ENCODE results near the gene PROZ.

PROZ gene

DNA sequence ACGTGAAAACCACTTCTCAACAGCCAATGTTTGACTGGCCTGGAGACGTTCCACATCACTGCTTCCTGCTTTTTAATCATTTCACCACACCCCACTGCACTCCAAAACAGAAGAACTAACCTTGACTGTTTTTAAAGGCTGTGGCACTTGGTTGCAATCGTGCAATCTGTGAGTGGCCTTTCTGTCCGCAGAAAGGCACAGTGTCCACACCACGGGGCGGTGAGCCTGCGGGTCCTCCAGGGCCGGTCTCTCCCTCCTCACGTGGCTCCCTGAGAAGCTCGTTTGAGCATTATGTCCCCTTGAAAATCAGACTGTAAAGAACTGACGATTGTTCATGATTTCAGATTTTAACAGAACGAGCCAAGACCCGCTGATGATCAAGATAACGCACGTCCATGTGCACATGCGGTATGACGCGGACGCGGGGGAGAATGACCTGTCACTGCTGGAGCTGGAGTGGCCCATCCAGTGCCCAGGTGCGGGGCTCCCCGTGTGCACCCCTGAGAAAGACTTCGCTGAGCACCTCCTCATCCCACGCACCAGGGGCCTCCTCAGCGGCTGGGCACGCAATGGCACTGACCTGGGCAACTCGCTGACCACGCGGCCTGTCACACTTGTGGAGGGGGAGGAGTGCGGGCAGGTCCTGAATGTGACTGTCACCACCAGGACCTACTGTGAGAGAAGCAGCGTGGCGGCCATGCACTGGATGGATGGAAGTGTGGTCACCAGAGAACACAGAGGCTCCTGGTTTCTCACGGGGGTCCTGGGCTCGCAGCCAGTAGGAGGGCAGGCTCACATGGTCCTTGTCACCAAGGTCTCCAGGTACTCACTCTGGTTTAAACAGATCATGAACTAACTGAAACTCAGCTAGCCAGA, 13.0 kb downstream of the PROZ start:
- H3K4me3 ChIP-seq (ENCODE audit: control insufficient read depth, low read depth, low read length): no peak overlapping the region
- no peak for TF ChIP-seq CTCF (conservative IDR thresholded peaks at IDR 0.05; ENCODE audit: control insufficient read depth, insufficient read depth, low read depth, low read length)
- DNase-seq (ENCODE audit: low read depth): no peak

GRCh38 chr13:113172419-113172926, 14.0 kb downstream of the PROZ start:
- H3K4me3 ChIP-seq (ENCODE audit: control insufficient read depth, low read depth, low read length): no peak overlapping the region
- no peak for DNase-seq (ENCODE audit: low read depth)
- TF ChIP-seq CTCF (conservative IDR thresholded peaks at IDR 0.05; ENCODE audit: control insufficient read depth, insufficient read depth, low read depth, low read length): no peak

DNA sequence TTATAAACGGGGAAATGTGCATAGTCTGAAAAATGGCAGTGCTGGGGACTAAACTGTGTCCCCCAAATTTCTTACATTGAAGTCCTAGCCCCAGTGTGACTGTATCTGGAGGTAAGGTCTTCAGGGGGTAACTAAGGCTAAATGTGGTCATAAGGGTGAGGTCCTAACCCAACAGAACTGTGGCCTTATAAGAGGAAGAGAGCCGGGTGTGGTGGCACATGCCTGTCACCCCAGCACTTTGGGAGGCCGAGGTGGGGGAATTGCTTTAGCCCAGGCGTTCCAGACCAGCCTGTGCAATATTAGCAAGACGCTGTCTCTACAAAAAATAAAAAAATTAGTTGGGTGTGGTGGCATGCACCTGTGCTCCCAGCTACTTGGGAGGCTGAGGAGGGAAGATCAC, 17.8 kb downstream of the PROZ start:
- no peak overlapping the region for H3K4me3 ChIP-seq (ENCODE audit: control insufficient read depth, low read depth, low read length)
- no peak for TF ChIP-seq CTCF (conservative IDR thresholded peaks at IDR 0.05; ENCODE audit: control insufficient read depth, insufficient read depth, low read depth, low read length)
- DNase-seq (ENCODE audit: low read depth): no peak

GRCh38 chr13:113176822-113177221, 18.4 kb downstream of the PROZ start:
- no peak overlapping the region for H3K4me3 ChIP-seq (ENCODE audit: control insufficient read depth, low read depth, low read length)
- TF ChIP-seq CTCF (conservative IDR thresholded peaks at IDR 0.05; ENCODE audit: control insufficient read depth, insufficient read depth, low read depth, low read length): no peak
- no peak for DNase-seq (ENCODE audit: low read depth)

- TF ChIP-seq CTCF (conservative IDR thresholded peaks at IDR 0.05; ENCODE audit: control insufficient read depth, insufficient read depth, low read depth, low read length): no peak
- H3K4me3 ChIP-seq (ENCODE audit: control insufficient read depth, low read depth, low read length): no peak overlapping the region
Measured at GRCh38 chr13:113178070-113178895, 19.8 kb downstream of the PROZ start.

DNA sequence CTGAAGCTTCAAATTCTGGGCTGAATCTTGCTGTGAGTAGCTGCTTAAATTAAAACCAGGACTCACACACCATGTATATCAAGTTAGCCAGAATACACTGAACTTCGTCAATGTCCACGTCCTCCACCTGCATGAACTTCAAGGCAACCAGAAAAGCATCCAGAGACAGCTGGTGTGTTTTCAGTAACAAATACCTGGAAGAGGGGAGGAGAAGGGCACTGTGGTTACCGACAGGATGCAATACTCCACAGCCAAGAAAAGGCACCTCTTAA, 20.4 kb downstream of the PROZ start:
- TF ChIP-seq CTCF (conservative IDR thresholded peaks at IDR 0.05; ENCODE audit: control insufficient read depth, insufficient read depth, low read depth, low read length): no peak
- no peak overlapping the region for H3K4me3 ChIP-seq (ENCODE audit: control insufficient read depth, low read depth, low read length)
- DNase-seq (ENCODE audit: low read depth): no peak

More at GRCh38 chr13:113178070-113178895, 19.8 kb downstream of the PROZ start:
- DNase-seq (ENCODE audit: low read depth): peak; percentile 90

All from fibroblast of mammary gland (primary cell).